Measurements from ENCODE around the gene TMEM106B.

- TF ChIP-seq HDGF (IDR thresholded peaks at IDR 0.05; ENCODE audit: borderline replicate concordance) (no peak), FOXK2 (IDR thresholded peaks at IDR 0.05) (no peak), NFRKB (IDR thresholded peaks at IDR 0.05) (no peak), SP1 (IDR thresholded peaks at IDR 0.05) (no peak), ARNT (IDR thresholded peaks at IDR 0.05) (no peak), BHLHE40 (IDR thresholded peaks at IDR 0.05; ENCODE audit: borderline replicate concordance) (no peak), FOXA1 (IDR thresholded peaks at IDR 0.05) (no peak), LEF1 (IDR thresholded peaks at IDR 0.05; ENCODE audit: borderline replicate concordance) (no peak), SUZ12 (IDR thresholded peaks at IDR 0.05) (no peak), TARDBP (IDR thresholded peaks at IDR 0.05) (no peak), L3MBTL2 (conservative IDR thresholded peaks at IDR 0.05) (no peak), CTBP1 (IDR thresholded peaks at IDR 0.05; ENCODE audit: borderline replicate concordance) (no peak), ELF4 (IDR thresholded peaks at IDR 0.05) (no peak), ZNF384 (IDR thresholded peaks at IDR 0.05) (no peak)
Observed at GRCh38 chr7:12233175-12233574, 22.1 kb downstream of the TMEM106B start.

Data from HEK293T (cell line).